Measurements from ENCODE around the gene MVB12B. TPM values are rescaled to one million over a fixed set of nuclear protein-coding genes. Genes with fewer than 3 reads are reported as not detected.

Gene MVB12B
- polyA plus RNA-seq, 1 donor from 2014 or later = 39.5 TPM

DNA sequence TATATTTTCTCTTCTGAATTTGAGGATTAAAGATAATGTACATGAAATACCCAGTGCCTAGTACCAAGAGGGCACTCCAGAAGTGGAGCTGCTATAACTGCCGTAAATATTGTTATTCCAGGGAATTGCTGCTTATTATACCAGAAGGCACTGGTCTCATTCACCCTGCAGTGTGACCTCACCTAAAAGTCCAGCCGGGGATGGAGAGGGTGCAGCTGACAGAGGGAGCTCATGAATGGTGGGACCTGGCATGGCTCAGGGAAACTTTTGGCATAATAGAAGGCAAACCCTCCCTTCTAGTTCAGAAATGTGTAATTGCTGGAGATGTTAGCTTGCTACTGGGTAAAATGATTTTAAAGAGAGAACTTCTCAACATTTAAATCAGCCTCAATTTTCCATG lies 108.5 kb downstream of the MVB12B start:
- no peak for TF ChIP-seq POLR2AphosphoS5 (IDR thresholded peaks at IDR 0.05)
- no peak for TF ChIP-seq RAD21 (conservative IDR thresholded peaks at IDR 0.05)
- no peak for TF ChIP-seq REST (IDR thresholded peaks at IDR 0.05; ENCODE audit: borderline replicate concordance)
- no peak for TF ChIP-seq EZH2 (IDR thresholded peaks at IDR 0.05; ENCODE audit: borderline replicate concordance, insufficient read depth, low read length, poor library complexity, severe bottlenecking)
- TF ChIP-seq TAF1 (IDR thresholded peaks at IDR 0.05; ENCODE audit: low read depth) = no peak
- TF ChIP-seq, protein P1, sequence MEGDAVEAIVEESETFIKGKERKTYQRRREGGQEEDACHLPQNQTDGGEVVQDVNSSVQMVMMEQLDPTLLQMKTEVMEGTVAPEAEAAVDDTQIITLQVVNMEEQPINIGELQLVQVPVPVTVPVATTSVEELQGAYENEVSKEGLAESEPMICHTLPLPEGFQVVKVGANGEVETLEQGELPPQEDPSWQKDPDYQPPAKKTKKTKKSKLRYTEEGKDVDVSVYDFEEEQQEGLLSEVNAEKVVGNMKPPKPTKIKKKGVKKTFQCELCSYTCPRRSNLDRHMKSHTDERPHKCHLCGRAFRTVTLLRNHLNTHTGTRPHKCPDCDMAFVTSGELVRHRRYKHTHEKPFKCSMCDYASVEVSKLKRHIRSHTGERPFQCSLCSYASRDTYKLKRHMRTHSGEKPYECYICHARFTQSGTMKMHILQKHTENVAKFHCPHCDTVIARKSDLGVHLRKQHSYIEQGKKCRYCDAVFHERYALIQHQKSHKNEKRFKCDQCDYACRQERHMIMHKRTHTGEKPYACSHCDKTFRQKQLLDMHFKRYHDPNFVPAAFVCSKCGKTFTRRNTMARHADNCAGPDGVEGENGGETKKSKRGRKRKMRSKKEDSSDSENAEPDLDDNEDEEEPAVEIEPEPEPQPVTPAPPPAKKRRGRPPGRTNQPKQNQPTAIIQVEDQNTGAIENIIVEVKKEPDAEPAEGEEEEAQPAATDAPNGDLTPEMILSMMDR (IDR thresholded peaks at IDR 0.05; ENCODE audit: poor library complexity, severe bottlenecking) = no peak
- no peak for TF ChIP-seq SMC3 (conservative IDR thresholded peaks at IDR 0.05; ENCODE audit: poor library complexity)
- no peak for TF ChIP-seq EP300 (conservative IDR thresholded peaks at IDR 0.05; ENCODE audit: poor library complexity, severe bottlenecking)
- no peak for TF ChIP-seq MXI1 (conservative IDR thresholded peaks at IDR 0.05; ENCODE audit: poor library complexity, severe bottlenecking)
- Histone ChIP-seq H3K79me2 (replicated peaks; ENCODE audit: insufficient read depth, low read length) (no peaks in the 10 kb centered on the region), H3K9ac (ENCODE audit: low read length) (no peak overlapping the region), H3K4me2 (ENCODE audit: low read length) (no peak overlapping the region), H3K9me3 (ENCODE audit: low read length) (no peaks in the 10 kb centered on the region), H3K4me3 (ENCODE audit: low read length) (no peak overlapping the region), H3K36me3 (ENCODE audit: insufficient read depth, low read length) (peaks cover 4% of the 10 kb centered on the region), H2AFZ (ENCODE audit: low read depth, low read length) (no peak overlapping the region), H4K20me1 (ENCODE audit: insufficient read depth) (no peaks in the 10 kb centered on the region), H3K27ac (ENCODE audit: low read length) (peak overlapping the region; percentile 88), H3F3A (ENCODE audit: insufficient read depth, low read length, poor library complexity, severe bottlenecking) (no peaks in the 10 kb centered on the region), H3K9me2 (ENCODE audit: insufficient read depth, low read length) (no peaks in the 10 kb centered on the region), H3K27me3 (ENCODE audit: insufficient read depth, low read depth, low read length) (no peaks in the 10 kb centered on the region)

- Histone ChIP-seq H2AFZ (ENCODE audit: low read depth, low read length) (no peak overlapping the region), H4K20me1 (ENCODE audit: insufficient read depth) (no peaks in the 10 kb centered on the region), H3K9me2 (ENCODE audit: insufficient read depth, low read length) (no peaks in the 10 kb centered on the region), H3K27me3 (ENCODE audit: insufficient read depth, low read depth, low read length) (no peaks in the 10 kb centered on the region), H3K36me3 (ENCODE audit: insufficient read depth, low read length) (peaks cover 4% of the 10 kb centered on the region), H3K27ac (ENCODE audit: low read length) (peak overlapping the region; percentile 88), H3K79me2 (replicated peaks; ENCODE audit: insufficient read depth, low read length) (no peaks in the 10 kb centered on the region), H3K9ac (ENCODE audit: low read length) (peak overlapping the region; percentile 44), H3K4me3 (ENCODE audit: low read length) (no peak overlapping the region), H3F3A (ENCODE audit: insufficient read depth, low read length, poor library complexity, severe bottlenecking) (no peaks in the 10 kb centered on the region), H3K9me3 (ENCODE audit: low read length) (no peaks in the 10 kb centered on the region), H3K4me2 (ENCODE audit: low read length) (no peak overlapping the region)
- TF ChIP-seq RAD21 (conservative IDR thresholded peaks at IDR 0.05) (no peak), EP300 (conservative IDR thresholded peaks at IDR 0.05; ENCODE audit: poor library complexity, severe bottlenecking) (no peak), REST (IDR thresholded peaks at IDR 0.05; ENCODE audit: borderline replicate concordance) (no peak), EZH2 (IDR thresholded peaks at IDR 0.05; ENCODE audit: borderline replicate concordance, insufficient read depth, low read length, poor library complexity, severe bottlenecking) (no peak)
Measured at GRCh38 chr9:126435626-126436025, 109.0 kb downstream of the MVB12B start.
